ENCODE data around the gene NOC4L. TPM values are rescaled to one million over a fixed set of nuclear protein-coding genes. Genes with fewer than 3 reads are reported as not detected.
A peak's percentile ranks its signal among the peaks of the same experiment; 100 is the strongest.

NOC4L gene
- total RNA-seq, 3 donors from 2014 or later (not counting 1 experiment from before 2014, with no cell fraction given), result 21.0 to 30.2 (median 21.7) TPM

- intact Hi-C loops (cut with micrococcal nuclease), result loop anchor here (5.0 to 10.0 kb wide), 2 partner anchors 34 to 372 kb away; no protein-coding TSS in a partner anchor
- Histone ChIP-seq H3K4me1 (ENCODE audit: control insufficient read depth, insufficient read depth, low read length) (peaks cover 10% of the 10 kb centered on the region), H3K27ac (ENCODE audit: low read length) (no peak overlapping the region), H3K36me3 (ENCODE audit: control insufficient read depth, insufficient read depth, low read length) (peaks cover 26% of the 10 kb centered on the region), H3K9me3 (ENCODE audit: control insufficient read depth, insufficient read depth, low read length) (no peaks in the 10 kb centered on the region), H3K27me3 (ENCODE audit: control insufficient read depth, insufficient read depth, low read length) (no peaks in the 10 kb centered on the region), H3K4me3 (ENCODE audit: low read length) (no peak overlapping the region)
- ATAC-seq, result no peak
- H3K27ac Mint-ChIP-seq, result no peak overlapping the region
- no peak for TF ChIP-seq CTCF (IDR thresholded peaks at IDR 0.05)
- WGBS (ENCODE audit: insufficient coverage), result 95% methylated on average over 20 of the region's 20 CpGs
- no peaks in the 10 kb centered on the region for H3K36me3 Mint-ChIP-seq
- no peaks in the 10 kb centered on the region for H3K9me3 Mint-ChIP-seq
- DNase-seq, result peak in 1 of 2 donors; percentile 13
- H3K27me3 Mint-ChIP-seq (ENCODE audit: low read depth in 2 of 2), result no peaks in the 10 kb centered on the region
- H3K4me3 Mint-ChIP-seq, result no peak overlapping the region
- H3K4me1 Mint-ChIP-seq, result peaks cover 0 to 5% of the 10 kb centered on the region in 2 donors
Measured at GRCh38 chr12:132152953-132153352, 8.7 kb downstream of the NOC4L start.

DNA sequence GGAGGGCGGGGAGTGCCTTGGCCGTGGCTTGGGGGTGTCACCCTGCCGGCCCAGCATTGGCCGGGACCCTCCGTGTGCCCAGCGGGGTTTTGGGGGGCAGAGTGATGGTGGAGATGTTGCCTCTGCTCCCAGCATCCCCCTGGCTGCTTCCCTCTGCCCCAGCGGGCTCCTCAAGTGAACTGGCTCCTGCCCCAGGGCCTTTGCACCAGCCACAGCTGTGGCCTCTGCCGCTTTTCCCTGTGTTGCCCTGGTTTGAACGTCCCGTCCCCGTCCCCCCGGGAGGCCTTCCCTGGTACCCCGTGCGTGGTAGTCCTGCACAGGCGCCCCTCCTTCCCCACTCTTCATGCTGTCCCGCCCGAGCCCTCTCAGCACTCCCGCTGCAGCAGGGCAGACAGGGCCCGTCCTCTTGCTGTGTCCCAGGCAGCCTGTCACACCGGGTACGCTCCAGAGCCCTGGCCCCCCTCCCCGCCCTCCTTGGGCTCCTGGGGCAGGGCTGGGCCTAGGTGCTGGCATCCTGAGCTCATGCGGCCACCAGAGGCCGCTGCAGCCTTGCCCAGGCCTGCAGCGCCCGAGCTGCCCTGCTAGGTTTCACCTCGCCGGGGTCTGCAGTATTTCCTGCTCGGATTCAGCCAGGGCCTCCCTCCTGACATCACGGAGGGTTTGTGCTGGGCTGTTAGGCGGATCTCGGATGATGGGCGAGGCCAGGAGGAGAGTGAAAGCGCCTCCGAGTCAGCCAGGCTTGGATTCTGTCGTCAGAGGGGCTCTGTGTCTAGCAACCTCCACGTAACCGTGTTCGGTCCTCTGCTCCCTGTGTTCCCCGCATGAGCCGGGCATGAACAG, 9.5 kb downstream of the NOC4L start:
- Mint-ChIP-seq H3K27me3 (ENCODE audit: low read depth in 2 of 2) (no peaks in the 10 kb centered on the region), H3K36me3 (no peaks in the 10 kb centered on the region), H3K27ac (no peak overlapping the region), H3K4me1 (peaks cover 0 to 5% of the 10 kb centered on the region in 2 donors), H3K4me3 (no peak overlapping the region), H3K9me3 (no peaks in the 10 kb centered on the region)
- peak; percentile 88 for TF ChIP-seq CTCF (IDR thresholded peaks at IDR 0.05)
- no peak overlapping the region for H3K4me3 ChIP-seq (ENCODE audit: low read length)
- H3K9me3 ChIP-seq (ENCODE audit: control insufficient read depth, insufficient read depth, low read length), result no peaks in the 10 kb centered on the region
- ATAC-seq (peak; percentile 88 to 94 (median 92)), DNase-seq (peak; percentile 60 to 91)
- no peaks in the 10 kb centered on the region for H3K27me3 ChIP-seq (ENCODE audit: control insufficient read depth, insufficient read depth, low read length)
- 51% methylated on average over 41 of the region's 41 CpGs for WGBS (ENCODE audit: insufficient coverage)
- H3K4me1 ChIP-seq (ENCODE audit: control insufficient read depth, insufficient read depth, low read length), result peaks cover 10% of the 10 kb centered on the region
- intact Hi-C loops (cut with micrococcal nuclease), result loop anchor here (1.0 to 10.0 kb wide), 5 partner anchors 34 to 462 kb away; no protein-coding TSS in a partner anchor
- H3K27ac ChIP-seq (ENCODE audit: low read length), result no peak overlapping the region
- peaks cover 26% of the 10 kb centered on the region for H3K36me3 ChIP-seq (ENCODE audit: control insufficient read depth, insufficient read depth, low read length)

- ATAC-seq, result no peak
- Mint-ChIP-seq H3K27me3 (ENCODE audit: low read depth in 2 of 2) (no peaks in the 10 kb centered on the region), H3K27ac (no peak overlapping the region), H3K9me3 (no peaks in the 10 kb centered on the region), H3K36me3 (no peaks in the 10 kb centered on the region), H3K4me1 (peaks cover 0 to 5% of the 10 kb centered on the region in 2 donors), H3K4me3 (no peak overlapping the region)
- H3K4me1 ChIP-seq (ENCODE audit: control insufficient read depth, insufficient read depth, low read length), result peaks cover 10% of the 10 kb centered on the region
- intact Hi-C loops (cut with micrococcal nuclease), result loop anchor here (1.0 to 10.0 kb wide), 5 partner anchors 33 to 461 kb away; no protein-coding TSS in a partner anchor
- H3K9me3 ChIP-seq (ENCODE audit: control insufficient read depth, insufficient read depth, low read length), result no peaks in the 10 kb centered on the region
- peaks cover 26% of the 10 kb centered on the region for H3K36me3 ChIP-seq (ENCODE audit: control insufficient read depth, insufficient read depth, low read length)
- H3K4me3 ChIP-seq (ENCODE audit: low read length), result no peak overlapping the region
- H3K27ac ChIP-seq (ENCODE audit: low read length), result no peak overlapping the region
- no peaks in the 10 kb centered on the region for H3K27me3 ChIP-seq (ENCODE audit: control insufficient read depth, insufficient read depth, low read length)
- no peak for TF ChIP-seq CTCF (IDR thresholded peaks at IDR 0.05)
- peak in 1 of 2 donors; percentile 28 for DNase-seq
- WGBS (ENCODE audit: insufficient coverage), result 82% methylated on average over 21 of the region's 21 CpGs
Measured at GRCh38 chr12:132154341-132154761, 10.1 kb downstream of the NOC4L start.
